GM19043 (cell line): ENCODE results near the gene HSPB7.
"Not testable (repeated sequence)": the region's sequence is repeated elsewhere in the genome, so short reads cannot be mapped to it uniquely, and the experiment has no call there.

Experiments
- ATAC-seq: cut with Tn5 transposase; IDR thresholded peaks from one replicate; pipeline ENCODE4 v1.9.1; 2021; ENCODE audit warnings: low read depth; ENCODE audit not compliant: unreplicated experiment

HSPB7 gene

GRCh38 chr1:16051039-16051438 is 33.2 kb upstream of the HSPB7 start:
- ATAC-seq: no peak

- no peak for ATAC-seq
Observed at GRCh38 chr1:16050328-16050727, 32.5 kb upstream of the HSPB7 start.

DNA sequence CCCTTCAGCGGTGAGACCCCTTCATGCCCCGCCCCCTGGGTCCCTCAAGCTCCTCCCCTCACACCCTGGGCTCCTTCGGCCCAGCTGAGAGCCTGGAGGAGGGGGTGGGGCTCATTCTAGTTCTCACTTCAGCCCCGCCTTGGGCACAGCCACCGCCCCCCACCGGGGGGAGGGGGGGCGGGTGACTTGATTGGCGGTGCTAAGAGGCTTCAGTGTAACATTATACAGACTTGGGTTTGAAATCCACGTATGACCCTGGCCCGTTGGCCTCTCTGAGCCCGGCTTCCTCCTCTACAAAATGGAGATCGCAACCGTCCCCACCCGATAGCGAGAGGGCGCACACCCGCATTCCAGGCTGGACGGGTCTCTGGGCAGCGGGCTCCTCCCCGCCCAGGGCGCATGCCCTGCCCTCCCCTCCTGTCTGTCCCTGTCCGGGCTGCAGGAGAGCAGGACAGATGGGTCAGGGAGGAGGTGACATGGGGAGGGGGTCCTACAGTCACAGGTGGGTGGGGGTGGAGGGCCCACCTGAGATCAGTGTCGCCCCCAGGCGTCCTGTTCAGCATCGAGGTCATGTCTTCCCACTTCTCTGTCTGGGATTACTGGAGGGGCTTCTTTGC is 30.8 kb upstream of the HSPB7 start:
- ATAC-seq: no peak

DNA sequence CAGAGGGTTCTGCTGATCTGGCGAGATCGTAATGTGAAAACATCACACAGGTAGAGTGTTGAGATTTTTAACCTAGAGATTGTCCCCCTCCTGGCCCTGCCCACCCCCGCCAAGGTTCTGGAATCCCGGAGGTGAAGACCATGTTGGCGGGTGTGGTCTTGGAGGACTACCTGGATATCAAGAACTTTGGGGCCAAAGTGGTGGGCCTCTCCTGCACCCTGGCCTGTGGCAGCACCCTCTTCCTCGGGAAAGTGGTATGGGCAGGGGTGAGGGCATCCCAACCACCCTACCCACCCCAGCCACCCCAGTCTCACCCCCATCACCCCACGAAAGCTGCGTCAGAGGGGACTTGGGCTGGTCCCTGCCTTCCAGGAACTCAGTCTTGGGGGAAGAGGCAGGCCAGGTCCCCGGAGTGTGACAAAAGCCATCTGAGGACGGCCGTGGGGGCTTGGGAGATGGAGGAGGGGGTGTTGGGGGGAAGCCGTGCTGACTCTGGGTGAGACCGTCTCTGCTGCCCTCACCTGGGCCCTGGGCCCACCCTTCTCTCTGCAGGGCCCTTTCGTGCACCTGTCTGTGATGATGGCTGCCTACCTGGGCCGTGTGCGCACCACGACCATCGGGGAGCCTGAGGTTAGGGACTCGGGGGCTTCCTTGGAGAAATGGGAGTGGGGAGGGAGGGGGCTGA is 30.1 kb upstream of the HSPB7 start:
- no peak for ATAC-seq

- ATAC-seq: no peak
Observed at GRCh38 chr1:16046842-16047241, 29.0 kb upstream of the HSPB7 start.

- ATAC-seq: no peak
Observed at GRCh38 chr1:16043950-16044349, 26.1 kb upstream of the HSPB7 start.

DNA sequence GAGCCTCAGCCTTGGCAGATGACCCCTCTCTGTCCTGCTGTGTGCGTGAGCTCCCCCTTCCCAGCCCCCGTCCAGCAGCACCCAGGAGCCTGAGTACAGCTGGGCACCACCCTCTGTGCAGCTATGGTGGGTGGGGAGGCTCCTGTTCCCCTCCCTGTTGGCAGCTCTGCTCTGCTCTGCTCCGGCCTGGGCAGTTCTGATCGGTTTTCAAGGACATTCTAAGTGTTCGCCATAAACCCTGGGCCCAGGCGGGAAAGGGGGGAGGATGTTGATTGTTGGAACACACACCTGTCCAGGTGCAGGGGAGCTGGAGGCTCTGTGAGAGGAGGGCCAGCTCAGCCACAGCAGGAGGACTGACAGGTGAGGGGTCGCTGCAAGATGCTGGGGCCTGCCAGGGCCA is 25.7 kb upstream of the HSPB7 start, which contains the start of gene CLCNKB:
Gene CLCNKB (plus strand): TSS at position 262 of the 400 bp plus-strand sequence. CDS start 711 bp downstream, outside the sequence.
- ATAC-seq: no peak

DNA sequence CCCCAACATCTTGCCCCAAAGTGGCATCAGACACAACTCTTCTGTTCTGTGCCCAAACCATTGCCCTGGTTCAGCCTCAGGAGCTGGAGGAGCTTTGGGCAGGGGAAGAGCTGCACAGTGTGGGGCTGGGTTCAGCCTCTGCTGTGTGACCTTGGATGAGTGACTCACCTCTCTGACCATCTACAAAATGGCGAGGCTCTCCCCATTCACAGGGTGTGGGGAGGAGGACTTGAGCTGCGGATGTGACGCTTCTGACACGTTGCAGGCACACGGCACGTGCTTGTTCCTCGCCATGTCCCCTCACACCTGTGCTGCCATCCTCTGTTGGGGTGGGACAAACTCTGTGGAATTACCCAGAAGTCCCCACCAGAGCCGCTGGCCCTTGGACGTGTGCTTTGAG is 24.8 kb upstream of the HSPB7 start:
- not testable (repeated sequence) for ATAC-seq

GRCh38 chr1:16042096-16042495 is 24.3 kb upstream of the HSPB7 start:
- no peak for ATAC-seq

DNA sequence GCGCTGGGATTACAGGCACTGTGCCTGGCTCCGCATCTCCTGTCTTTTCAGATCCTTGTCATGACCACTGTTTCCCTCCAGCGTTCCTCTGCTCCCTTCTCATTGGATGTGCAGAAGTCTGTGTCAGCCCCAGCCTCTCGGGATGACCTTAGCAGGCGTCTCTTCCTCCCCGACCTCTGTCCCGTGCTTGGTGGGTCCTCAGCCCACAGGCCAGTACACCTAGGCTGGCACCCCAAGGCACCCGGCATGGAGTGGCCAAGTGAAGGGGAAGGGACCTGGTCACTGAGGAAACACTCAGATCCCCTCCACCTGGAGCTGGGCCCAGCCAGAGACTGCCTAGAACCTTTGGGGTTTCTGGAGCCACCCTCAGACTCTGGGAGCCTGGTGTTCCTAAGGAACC is 23.4 kb upstream of the HSPB7 start:
- no peak for ATAC-seq

GRCh38 chr1:16039871-16040270 is 22.0 kb upstream of the HSPB7 start:
- ATAC-seq: not testable (repeated sequence)

DNA sequence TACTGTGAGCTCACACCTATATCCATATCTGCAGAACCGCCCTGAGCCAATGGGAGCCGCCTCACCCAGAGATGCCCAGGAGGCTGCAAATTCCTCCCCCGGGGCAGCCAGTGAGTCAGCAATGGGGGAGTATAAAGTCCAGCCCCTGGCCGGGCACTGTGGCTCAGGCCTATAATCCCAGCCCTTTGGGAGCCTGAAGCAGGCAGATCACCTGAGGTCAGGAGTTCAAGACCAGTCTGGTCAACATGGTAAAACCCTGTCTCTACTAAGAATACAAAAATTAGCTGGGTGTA is 20.7 kb upstream of the HSPB7 start:
- no peak for ATAC-seq

GRCh38 chr1:16036461-16036860 is 18.6 kb upstream of the HSPB7 start:
- ATAC-seq: not testable (repeated sequence)

GRCh38 chr1:16033103-16033632 is 15.3 kb upstream of the HSPB7 start:
- ATAC-seq: not testable (repeated sequence)

- ATAC-seq: no peak
Observed at GRCh38 chr1:16032388-16033102, 14.7 kb upstream of the HSPB7 start.

GRCh38 chr1:16031551-16031950 is 13.7 kb upstream of the HSPB7 start:
- no peak for ATAC-seq

GRCh38 chr1:16029288-16029687 is 11.4 kb upstream of the HSPB7 start:
- ATAC-seq: no peak

- ATAC-seq: not testable (repeated sequence)
Observed at GRCh38 chr1:16029003-16029268, 11.1 kb upstream of the HSPB7 start.

GRCh38 chr1:16028237-16029002 is 10.6 kb upstream of the HSPB7 start:
- no peak for ATAC-seq

GRCh38 chr1:16026723-16027484 is 9.1 kb upstream of the HSPB7 start:
- no peak for ATAC-seq
